Measurements from ENCODE around the gene PTPRK.
A peak's percentile ranks its signal among the peaks of the same experiment; 100 is the strongest.

PTPRK gene

DNA sequence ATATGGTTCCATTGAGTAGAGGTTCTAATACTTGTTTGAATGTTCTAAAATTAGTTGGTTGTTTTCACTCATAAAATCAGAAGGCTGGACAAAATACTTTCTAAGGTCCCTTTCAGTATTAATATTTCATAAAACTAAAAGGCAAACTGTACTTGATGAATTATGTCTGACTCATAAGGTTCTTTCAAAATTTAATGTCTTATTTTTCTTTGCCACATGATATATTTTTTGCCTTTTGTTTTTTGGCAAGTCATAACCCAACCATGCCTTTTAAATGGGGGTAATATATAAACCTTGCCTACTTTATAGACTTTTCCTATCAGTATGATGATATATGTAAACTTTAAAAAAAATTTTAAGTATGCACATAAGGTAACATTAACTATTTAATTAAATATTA, 244.7 kb downstream of the PTPRK start:
- H3K27ac ChIP-seq: no peak overlapping the region
- DNase-seq (ENCODE audit: low spot score): no peak
- TF ChIP-seq, protein P1, sequence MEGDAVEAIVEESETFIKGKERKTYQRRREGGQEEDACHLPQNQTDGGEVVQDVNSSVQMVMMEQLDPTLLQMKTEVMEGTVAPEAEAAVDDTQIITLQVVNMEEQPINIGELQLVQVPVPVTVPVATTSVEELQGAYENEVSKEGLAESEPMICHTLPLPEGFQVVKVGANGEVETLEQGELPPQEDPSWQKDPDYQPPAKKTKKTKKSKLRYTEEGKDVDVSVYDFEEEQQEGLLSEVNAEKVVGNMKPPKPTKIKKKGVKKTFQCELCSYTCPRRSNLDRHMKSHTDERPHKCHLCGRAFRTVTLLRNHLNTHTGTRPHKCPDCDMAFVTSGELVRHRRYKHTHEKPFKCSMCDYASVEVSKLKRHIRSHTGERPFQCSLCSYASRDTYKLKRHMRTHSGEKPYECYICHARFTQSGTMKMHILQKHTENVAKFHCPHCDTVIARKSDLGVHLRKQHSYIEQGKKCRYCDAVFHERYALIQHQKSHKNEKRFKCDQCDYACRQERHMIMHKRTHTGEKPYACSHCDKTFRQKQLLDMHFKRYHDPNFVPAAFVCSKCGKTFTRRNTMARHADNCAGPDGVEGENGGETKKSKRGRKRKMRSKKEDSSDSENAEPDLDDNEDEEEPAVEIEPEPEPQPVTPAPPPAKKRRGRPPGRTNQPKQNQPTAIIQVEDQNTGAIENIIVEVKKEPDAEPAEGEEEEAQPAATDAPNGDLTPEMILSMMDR (IDR thresholded peaks at IDR 0.05): no peak
- no peak overlapping the region for H3K4me3 ChIP-seq

DNA sequence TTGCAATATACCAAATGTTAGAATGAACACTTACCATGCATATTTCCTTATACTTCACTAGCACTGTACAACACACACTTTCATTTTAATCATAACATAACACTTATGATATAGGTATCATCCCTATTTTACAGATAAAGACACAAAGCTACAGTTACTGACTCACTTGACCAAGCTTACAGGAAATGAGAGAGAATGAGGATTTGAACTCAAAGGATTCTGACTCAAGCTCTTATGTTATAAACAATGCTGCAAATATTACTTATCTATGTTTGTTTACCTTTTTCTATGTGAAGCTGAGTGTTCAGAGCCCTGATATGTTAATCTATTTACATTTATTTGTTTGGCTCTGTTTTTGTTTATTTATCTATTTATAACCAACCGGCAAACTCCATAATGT, 245.4 kb downstream of the PTPRK start:
- TF ChIP-seq, protein P1 (IDR thresholded peaks at IDR 0.05): no peak
- no peak overlapping the region for H3K27ac ChIP-seq
- DNase-seq (ENCODE audit: low spot score): no peak

DNA sequence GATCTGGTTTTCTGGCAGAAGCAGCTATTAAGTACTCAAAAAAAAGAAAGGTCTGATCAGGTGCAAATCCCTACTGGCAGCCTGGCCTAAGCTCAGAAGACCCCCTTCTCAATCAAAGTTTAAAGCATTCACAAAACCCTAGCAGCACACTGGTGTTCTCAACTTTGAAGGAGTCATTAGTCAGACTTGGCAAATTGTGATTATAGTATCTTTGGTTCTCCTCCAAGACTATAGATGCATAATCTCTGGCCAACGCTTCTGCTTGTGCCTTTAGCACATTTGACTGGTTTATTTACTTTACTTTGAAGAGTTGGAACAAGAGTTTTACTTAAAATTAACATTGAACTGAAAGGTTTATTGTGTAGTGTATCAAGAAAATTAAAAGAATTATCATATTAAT, 248.9 kb downstream of the PTPRK start:
- TF ChIP-seq, protein P1 (IDR thresholded peaks at IDR 0.05): no peak
- no peak overlapping the region for H3K4me3 ChIP-seq
- DNase-seq (ENCODE audit: low spot score): no peak
- H3K27ac ChIP-seq: no peak overlapping the region

More for the DNA sequence above, 245.4 kb downstream of the PTPRK start:
- H3K4me3 ChIP-seq: no peak overlapping the region

DNA sequence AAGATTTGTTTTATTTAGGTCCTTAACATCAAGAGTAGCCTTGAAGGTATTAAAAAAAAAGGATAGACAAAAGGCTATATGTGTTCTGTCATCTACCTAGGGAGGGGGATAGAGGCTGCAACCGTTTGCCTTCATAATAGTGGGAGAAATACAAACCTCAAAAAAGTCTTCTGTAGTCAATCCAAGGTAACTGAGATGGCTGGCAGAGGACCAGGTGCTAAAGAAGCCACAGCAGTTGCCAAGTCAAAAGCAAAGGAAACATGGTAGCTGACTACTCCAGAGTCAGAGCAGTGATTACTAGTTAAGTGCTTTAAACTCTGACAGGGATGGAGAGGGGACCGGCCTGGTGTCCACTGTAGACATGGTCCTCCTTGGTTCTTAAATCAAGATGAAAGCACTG, 249.4 kb downstream of the PTPRK start:
- Histone ChIP-seq H3K4me3 (no peak overlapping the region), H3K27ac (no peak overlapping the region)
- TF ChIP-seq, protein P1 (IDR thresholded peaks at IDR 0.05): no peak
- no peak for DNase-seq (ENCODE audit: low spot score)

DNA sequence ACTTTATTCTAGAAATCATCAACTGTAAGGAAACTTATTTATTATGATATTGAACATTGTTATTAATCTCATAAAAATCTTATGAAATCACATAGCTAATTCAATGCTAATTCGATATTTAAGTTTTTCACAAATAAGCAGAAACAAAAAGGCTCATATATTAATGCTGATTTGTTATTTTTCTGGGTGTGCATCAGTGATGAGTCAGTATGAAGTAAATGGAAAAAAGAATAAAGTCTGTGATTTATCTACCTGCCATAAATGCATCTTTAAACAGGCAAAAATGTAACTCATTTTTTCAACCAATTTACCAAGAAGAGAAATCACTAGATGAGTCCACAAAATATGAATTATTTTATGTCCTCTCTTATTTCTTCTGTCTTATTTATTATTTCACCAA, 253.5 kb downstream of the PTPRK start:
- TF ChIP-seq, protein P1 (IDR thresholded peaks at IDR 0.05): no peak
- no peak for DNase-seq (ENCODE audit: low spot score)
- no peak overlapping the region for H3K27ac ChIP-seq
- H3K4me3 ChIP-seq: no peak overlapping the region

DNA sequence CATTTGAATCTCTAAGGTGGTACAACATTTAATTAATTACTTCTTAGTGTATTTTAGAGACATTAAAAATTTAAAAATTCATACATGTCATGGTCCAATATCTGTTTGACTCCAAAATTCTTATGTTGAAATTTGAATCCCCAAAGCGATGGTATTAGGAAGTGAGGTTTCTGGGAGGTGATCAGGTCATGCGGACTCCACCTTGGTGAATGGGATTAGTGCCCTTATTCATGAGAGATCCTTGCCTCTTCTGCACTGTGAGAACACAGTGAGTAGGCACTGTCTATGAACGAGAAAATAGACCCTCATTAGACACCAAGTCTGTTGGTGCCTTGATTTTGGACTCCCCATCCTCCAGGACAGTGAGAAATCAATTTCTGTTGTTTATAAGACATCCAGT, 254.7 kb downstream of the PTPRK start:
- no peak overlapping the region for H3K4me3 ChIP-seq
- no peak for DNase-seq (ENCODE audit: low spot score)
- TF ChIP-seq, protein P1 (IDR thresholded peaks at IDR 0.05): no peak
- no peak overlapping the region for H3K27ac ChIP-seq

DNA sequence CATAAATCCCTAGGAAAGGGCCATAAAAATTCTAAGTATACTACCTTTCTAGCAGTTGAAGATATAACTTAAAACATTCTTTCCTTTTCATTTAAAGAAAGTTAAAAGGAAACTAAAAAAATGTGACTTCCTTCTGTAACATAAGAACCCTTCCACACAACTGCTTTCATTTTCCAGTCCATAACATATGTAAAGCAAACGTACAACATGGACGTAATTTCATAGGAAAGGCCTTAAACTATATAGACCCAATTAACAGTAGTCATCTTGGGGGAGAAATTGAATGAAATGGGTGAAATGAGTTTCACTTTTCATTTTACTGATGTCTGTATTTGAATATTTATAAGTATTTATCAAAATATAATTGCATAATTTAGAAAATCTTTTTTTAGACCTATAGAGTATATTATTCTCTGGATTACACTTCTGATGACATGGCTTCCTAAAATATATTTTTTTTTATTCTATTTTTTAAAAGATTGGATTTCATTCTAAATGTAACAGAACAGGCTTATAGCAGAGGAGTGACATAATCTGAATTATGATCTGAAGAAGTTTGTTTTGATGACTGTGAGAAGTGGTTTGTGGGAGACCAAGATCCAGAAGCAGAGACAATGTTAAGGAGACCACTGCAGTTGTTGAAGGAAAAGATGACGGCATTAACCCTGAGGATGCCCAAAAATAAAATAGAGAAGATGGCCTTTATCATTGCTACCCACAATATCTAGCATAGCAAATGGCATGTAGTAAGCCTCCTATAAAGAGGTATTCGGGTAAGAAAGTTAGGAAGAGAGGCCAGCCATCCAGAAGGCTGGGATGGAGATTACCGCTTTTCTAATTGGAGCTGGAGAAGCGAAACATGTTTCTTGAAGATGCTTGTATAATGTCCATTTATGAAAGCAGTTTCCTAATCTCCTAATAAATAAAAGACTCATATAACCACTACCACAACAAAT, 260.4 kb downstream of the PTPRK start:
- H3K4me3 ChIP-seq: peak overlapping the region; percentile 28
- TF ChIP-seq, protein P1 (IDR thresholded peaks at IDR 0.05): no peak
- DNase-seq (ENCODE audit: low spot score): no peak
- no peak overlapping the region for H3K27ac ChIP-seq

All from coronary artery (tissue), 2 donors.